ENCODE measurements around the gene CAMSAP2.
"Not testable (repeated sequence)": the region's sequence is repeated elsewhere in the genome, so short reads cannot be mapped to it uniquely, and the experiment has no call there.

The CAMSAP2 gene

DNA sequence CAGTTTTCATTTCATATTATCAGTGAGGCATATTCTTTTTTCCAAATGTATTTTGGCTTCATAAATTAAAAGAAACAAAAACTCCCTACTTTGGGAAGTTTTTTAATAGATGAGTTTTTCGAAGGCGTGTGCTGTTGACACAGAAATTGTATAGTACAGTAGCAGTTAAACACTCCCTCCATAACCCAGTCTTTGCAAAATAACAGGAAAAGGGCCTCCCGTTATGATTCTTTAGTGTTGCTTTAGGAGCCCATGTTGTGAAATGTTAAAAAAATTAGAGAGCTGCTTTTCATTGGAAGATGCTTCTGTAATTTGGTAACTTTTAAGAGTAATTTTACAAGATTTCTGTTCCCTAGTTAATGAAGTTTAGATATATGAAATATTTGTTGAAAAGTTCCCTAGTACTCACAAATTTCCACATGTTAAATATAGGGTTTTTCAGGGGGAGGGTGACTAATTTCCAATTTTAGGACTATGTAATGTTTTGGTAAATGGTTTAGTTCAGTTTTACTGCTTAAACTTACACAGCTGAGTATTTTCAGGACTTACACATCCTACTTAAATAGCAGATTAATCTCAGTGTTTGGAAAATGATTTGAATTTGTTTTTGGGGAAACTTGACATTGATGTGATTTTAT lies 2.0 kb downstream of the CAMSAP2 start:
- TF ChIP-seq CTCF (IDR thresholded peaks at IDR 0.05; ENCODE audit: control extremely low read depth, extremely low read depth, low read depth, missing control alignments), result no peak
- DNase-seq (ENCODE audit: extremely low spot score), result no peak
- CTCF ChIA-PET, result interaction anchor here (1.0 kb wide), 1 partner anchor 118 kb away, joined by 4 read pairs; no protein-coding TSS in a partner anchor
- POLR2A ChIA-PET, result no interaction called here

- DNase-seq (ENCODE audit: extremely low spot score), result no peak
- CTCF ChIA-PET, result interaction anchor here (1.0 kb wide), 1 partner anchor 119 kb away, joined by 4 read pairs; no protein-coding TSS in a partner anchor
- TF ChIP-seq CTCF (IDR thresholded peaks at IDR 0.05; ENCODE audit: control extremely low read depth, extremely low read depth, low read depth, missing control alignments), result no peak
- POLR2A ChIA-PET, result no interaction called here
Measured at GRCh38 chr1:200741551-200742207, 3.0 kb downstream of the CAMSAP2 start.

GRCh38 chr1:200744143-200744542 lies 5.5 kb downstream of the CAMSAP2 start:
- TF ChIP-seq CTCF (IDR thresholded peaks at IDR 0.05; ENCODE audit: control extremely low read depth, extremely low read depth, low read depth, missing control alignments), result no peak
- no peak for DNase-seq (ENCODE audit: extremely low spot score)
- ChIA-PET CTCF (interaction anchor here (1.1 to 1.7 kb wide), 7 partner anchors 11 to 119 kb away, joined by 3 to 4 read pairs (median 3); no protein-coding TSS in a partner anchor), POLR2A (interaction anchor here (0.6 kb wide), 1 partner anchor 379 kb away, joined by 5 read pairs; no protein-coding TSS in a partner anchor)

- TF ChIP-seq CTCF (IDR thresholded peaks at IDR 0.05; ENCODE audit: control extremely low read depth, extremely low read depth, low read depth, missing control alignments), result no peak
- POLR2A ChIA-PET, result interaction anchor here (0.7 kb wide), 1 partner anchor 45 kb away, joined by 4 read pairs; no protein-coding TSS in a partner anchor
Measured at GRCh38 chr1:200749090-200749489, 10.4 kb downstream of the CAMSAP2 start.

GRCh38 chr1:200750749-200751148 lies 12.1 kb downstream of the CAMSAP2 start:
- POLR2A ChIA-PET, result not testable (repeated sequence)
- CTCF ChIA-PET, result interaction anchor here (1.3 kb wide), 1 partner anchor 23 kb away, joined by 3 read pairs; no protein-coding TSS in a partner anchor

More at GRCh38 chr1:200749090-200749489, 10.4 kb downstream of the CAMSAP2 start:
- CTCF ChIA-PET, result interaction anchor here (0.8 to 2.0 kb wide), 9 partner anchors 9 to 121 kb away, joined by 3 to 8 read pairs (median 3); no protein-coding TSS in a partner anchor
- no peak for DNase-seq (ENCODE audit: extremely low spot score)

GRCh38 chr1:200751717-200752116 lies 13.0 kb downstream of the CAMSAP2 start:
- no peak for DNase-seq (ENCODE audit: extremely low spot score)
- ChIA-PET CTCF (interaction anchor here (1.3 kb wide), 1 partner anchor 22 kb away, joined by 3 read pairs; no protein-coding TSS in a partner anchor), POLR2A (no interaction called here)
- no peak for TF ChIP-seq CTCF (IDR thresholded peaks at IDR 0.05; ENCODE audit: control extremely low read depth, extremely low read depth, low read depth, missing control alignments)

More at GRCh38 chr1:200750749-200751148, 12.1 kb downstream of the CAMSAP2 start:
- DNase-seq (ENCODE audit: extremely low spot score), result not testable (repeated sequence)
